Stimulated activated CD4-positive, alpha-beta T cell treated with anti-CD3 and anti-CD28 coated beads, Interleukin-15, amount 100 ng/mL, for 1 hour (primary cell): Measurements from ENCODE around the gene GMPS.
"Not testable (repeated sequence)": the region's sequence is repeated elsewhere in the genome, so short reads cannot be mapped to it uniquely, and the experiment has no call there.

ENCODE experiments used
- DNase-seq, 2 donors: peaks; one replicate each; pipeline ENCODE4 v3.0.0-alpha.2; 2020; ENCODE audit warnings: low read depth in 1 of 2, low spot score in 1 of 2

The GMPS gene

GRCh38 chr3:155870133-155870944, at the start of gene GMPS:
TSS of gene GMPS (plus strand) at chr3:155870650. CDS start at chr3:155870871, 221 bp downstream.
- DNase-seq, result peak; percentile 95 to 98

- DNase-seq, result not testable (repeated sequence)
Measured at GRCh38 chr3:155828490-155829098, 41.9 kb upstream of the GMPS start.

GRCh38 chr3:155835341-155836071, 34.9 kb upstream of the GMPS start:
- no peak for DNase-seq

- DNase-seq, result no peak
Measured at GRCh38 chr3:155843569-155843968, 26.9 kb upstream of the GMPS start.

GRCh38 chr3:155846119-155846518, 24.3 kb upstream of the GMPS start:
- DNase-seq, result no peak

- no peak for DNase-seq
Measured at GRCh38 chr3:155847993-155848392, 22.5 kb upstream of the GMPS start.

- DNase-seq, result not testable (repeated sequence)
Measured at GRCh38 chr3:155849404-155849803, 21.0 kb upstream of the GMPS start.

GRCh38 chr3:155852341-155852740, 18.1 kb upstream of the GMPS start:
- no peak for DNase-seq

GRCh38 chr3:155853214-155854140, 17.0 kb upstream of the GMPS start:
- DNase-seq, result peak; percentile 6 to 8

- DNase-seq, result peak; percentile 95 to 97
Measured at GRCh38 chr3:155854141-155854940, 16.1 kb upstream of the GMPS start, which contains the start of gene SLC33A1. TSS of gene SLC33A1 (minus strand) at chr3:155854427. CDS start at chr3:155853997, 430 bp downstream.

GRCh38 chr3:155859859-155860258, 10.6 kb upstream of the GMPS start:
- no peak for DNase-seq

- DNase-seq, result not testable (repeated sequence)
Measured at GRCh38 chr3:155860424-155860823, 10.0 kb upstream of the GMPS start.

GRCh38 chr3:155861476-155862183, 8.8 kb upstream of the GMPS start:
- DNase-seq, result no peak

- peak in 1 of 2 donors; percentile 9 for DNase-seq
Measured at GRCh38 chr3:155862290-155862982, 8.0 kb upstream of the GMPS start.

GRCh38 chr3:155863072-155863784, 7.2 kb upstream of the GMPS start:
- DNase-seq, result no peak

- DNase-seq, result no peak
Measured at GRCh38 chr3:155869691-155870090, 759 bp upstream of the GMPS start.

- peak; percentile 5 to 35 for DNase-seq
Measured at GRCh38 chr3:155870945-155871745, 695 bp downstream of the GMPS start.
